NB4 (cell line): Measurements from ENCODE around the gene DBI.

Source experiments
- CTCF ChIP-seq: IDR thresholded peaks from one replicate; pipeline ENCODE4 v1.5.1; 2012; ENCODE audit warnings: low read depth, low read length
- MAX ChIP-seq: IDR thresholded peaks from 2 replicates; pipeline ENCODE4 v1.6.1; 2011; ENCODE audit warnings: low read depth, low read length
- POLR2A ChIP-seq: IDR thresholded peaks from 2 replicates; pipeline ENCODE4 v1.6.1; 2011; ENCODE audit warnings: mild to moderate bottlenecking; ENCODE audit not compliant: insufficient read length; ENCODE audit errors: extremely low read depth

GRCh38 chr2:119367472-119368099 lies 809 bp downstream of the DBI start:
- TF ChIP-seq CTCF (no peak), POLR2A (no peak), MAX (no peak)
